Measurements from ENCODE around the gene PRKRIP1. TPM values are rescaled to one million over a fixed set of nuclear protein-coding genes. Genes with fewer than 3 reads are reported as not detected.
"Not testable (repeated sequence)": the region's sequence is repeated elsewhere in the genome, so short reads cannot be mapped to it uniquely, and the experiment has no call there.

The PRKRIP1 gene
- polyA plus RNA-seq, 3 donors from 2014 or later, result 13.2 to 20.2 (median 17.2) TPM

GRCh38 chr7:102445674-102446071, 49.5 kb downstream of the PRKRIP1 start:
- Mint-ChIP-seq H3K36me3 (peaks cover 0 to 9% (median 0%) of the 10 kb centered on the region in 3 donors), H3K27me3 (ENCODE audit: low read depth in 3 of 3) (peaks cover 0 to 4% (median 0%) of the 10 kb centered on the region in 3 donors), H3K4me3 (no peak overlapping the region), H3K4me1 (peaks cover 25 to 30% of the 10 kb centered on the region in 2 donors), H3K9me3 (no peaks in the 10 kb centered on the region), H3K27ac (peak overlapping the region in 3 of 6 donors; percentile 53 to 83 (median 65))
- DNase-seq, result no peak

DNA sequence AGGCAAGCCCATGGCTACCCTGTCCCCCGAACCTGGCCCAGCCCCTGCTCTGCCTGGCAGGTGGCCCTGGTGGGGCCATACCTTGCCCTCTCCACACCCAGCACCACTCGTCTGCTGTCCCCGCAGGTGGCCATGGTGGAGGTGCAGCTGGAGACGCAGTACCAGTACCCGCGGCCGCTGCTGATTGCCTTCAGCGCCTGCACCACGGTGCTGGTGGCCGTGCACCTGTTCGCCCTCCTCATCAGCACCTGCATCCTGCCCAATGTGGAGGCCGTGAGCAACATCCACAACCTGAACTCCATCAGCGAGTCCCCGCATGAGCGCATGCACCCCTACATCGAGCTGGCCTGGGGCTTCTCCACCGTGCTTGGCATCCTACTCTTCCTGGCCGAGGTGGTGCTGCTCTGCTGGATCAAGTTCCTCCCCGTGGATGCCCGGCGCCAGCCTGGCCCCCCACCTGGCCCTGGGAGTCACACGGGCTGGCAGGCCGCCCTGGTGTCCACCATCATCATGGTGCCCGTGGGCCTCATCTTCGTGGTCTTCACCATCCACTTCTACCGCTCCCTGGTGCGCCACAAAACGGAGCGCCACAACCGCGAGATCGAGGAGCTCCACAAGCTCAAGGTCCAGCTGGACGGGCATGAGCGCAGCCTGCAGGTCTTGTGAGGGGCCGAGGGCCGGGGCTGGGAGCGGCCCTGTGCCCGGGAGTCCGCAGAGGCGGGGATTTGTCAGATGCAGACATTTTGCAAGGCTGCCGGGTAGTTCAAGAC, 50.4 kb downstream of the PRKRIP1 start:
- peaks cover 0 to 4% (median 0%) of the 10 kb centered on the region in 3 donors for H3K27me3 Mint-ChIP-seq (ENCODE audit: low read depth in 3 of 3)
- peak overlapping the region in 1 of 6 donors; percentile 48 for H3K27ac Mint-ChIP-seq
- H3K36me3 Mint-ChIP-seq, result peaks cover 0 to 7% (median 0%) of the 10 kb centered on the region in 3 donors
- no peak for DNase-seq
- H3K4me3 Mint-ChIP-seq, result no peak overlapping the region
- no peaks in the 10 kb centered on the region for H3K9me3 Mint-ChIP-seq
- peaks cover 22 to 29% of the 10 kb centered on the region in 2 donors for H3K4me1 Mint-ChIP-seq

DNA sequence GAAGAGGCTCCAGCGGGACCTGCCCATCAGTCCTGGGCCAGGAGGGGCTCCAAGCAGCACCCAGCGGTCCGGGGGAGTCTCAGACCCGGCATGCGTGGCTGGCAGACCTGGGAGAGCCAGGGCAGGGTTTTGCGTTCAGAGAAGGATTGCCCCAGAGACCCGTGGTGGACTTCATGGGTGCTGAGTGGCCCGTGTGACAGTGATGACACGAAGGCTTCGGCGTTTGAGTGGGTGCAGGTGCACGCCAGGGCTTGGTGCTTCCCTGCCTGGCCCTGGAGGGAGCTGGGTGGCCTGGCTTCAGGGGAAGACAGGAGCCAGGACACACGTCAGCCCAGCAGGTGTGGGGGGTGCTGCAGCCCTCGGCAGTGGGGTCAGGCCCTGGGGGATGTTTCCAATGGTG, 51.1 kb downstream of the PRKRIP1 start:
- H3K4me1 Mint-ChIP-seq, result peaks cover 15 to 21% of the 10 kb centered on the region in 2 donors
- H3K9me3 Mint-ChIP-seq, result no peaks in the 10 kb centered on the region
- H3K4me3 Mint-ChIP-seq, result no peak overlapping the region
- H3K36me3 Mint-ChIP-seq, result peaks cover 0 to 4% (median 0%) of the 10 kb centered on the region in 3 donors
- peaks cover 0 to 4% (median 0%) of the 10 kb centered on the region in 3 donors for H3K27me3 Mint-ChIP-seq (ENCODE audit: low read depth in 3 of 3)
- no peak for DNase-seq
- no peak overlapping the region for H3K27ac Mint-ChIP-seq

GRCh38 chr7:102449136-102449535, 53.0 kb downstream of the PRKRIP1 start:
- Mint-ChIP-seq H3K36me3 (peaks cover 0 to 4% (median 0%) of the 10 kb centered on the region in 3 donors), H3K4me1 (peaks cover 0 to 7% of the 10 kb centered on the region in 2 donors), H3K9me3 (no peaks in the 10 kb centered on the region), H3K27ac (no peak overlapping the region), H3K27me3 (ENCODE audit: low read depth in 3 of 3) (peaks cover 0 to 1% (median 0%) of the 10 kb centered on the region in 3 donors), H3K4me3 (no peak overlapping the region)
- DNase-seq, result no peak

DNA sequence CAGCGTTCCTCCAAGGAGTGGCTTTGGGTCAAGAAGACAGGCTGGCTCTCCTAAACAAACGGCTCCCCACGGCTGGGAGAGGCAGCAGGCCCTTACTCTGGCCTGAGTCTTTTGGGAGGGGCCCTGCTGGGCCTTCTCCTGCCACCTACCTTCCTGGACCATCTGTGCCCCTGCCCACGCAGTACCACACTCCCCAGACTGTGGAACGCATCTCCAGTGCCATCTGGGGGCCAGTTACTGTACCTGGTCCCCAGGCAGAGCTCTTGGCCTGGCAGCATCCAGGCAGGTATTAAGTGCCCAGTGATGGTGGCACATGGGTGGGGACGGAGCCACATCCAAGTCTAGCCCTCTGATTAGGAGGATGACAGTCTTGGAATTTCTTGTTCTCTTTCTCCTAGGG, 54.1 kb downstream of the PRKRIP1 start:
- peaks cover 0 to 3% (median 0%) of the 10 kb centered on the region in 3 donors for H3K36me3 Mint-ChIP-seq
- H3K27me3 Mint-ChIP-seq (ENCODE audit: low read depth in 3 of 3), result peaks cover 0 to 1% (median 0%) of the 10 kb centered on the region in 3 donors
- no peak overlapping the region for H3K4me3 Mint-ChIP-seq
- DNase-seq, result peak; percentile 33 to 42 (median 40)
- H3K27ac Mint-ChIP-seq, result peak overlapping the region in 3 of 6 donors; percentile 24 to 82 (median 48)
- H3K9me3 Mint-ChIP-seq, result no peaks in the 10 kb centered on the region
- peaks cover 0 to 4% of the 10 kb centered on the region in 2 donors for H3K4me1 Mint-ChIP-seq

GRCh38 chr7:102451371-102452054, 55.4 kb downstream of the PRKRIP1 start:
- DNase-seq, result no peak
- no peak overlapping the region for H3K27ac Mint-ChIP-seq
- peaks cover 0 to 1% (median 0%) of the 10 kb centered on the region in 3 donors for H3K27me3 Mint-ChIP-seq (ENCODE audit: low read depth in 3 of 3)
- H3K9me3 Mint-ChIP-seq, result no peaks in the 10 kb centered on the region
- H3K4me3 Mint-ChIP-seq, result no peak overlapping the region
- H3K4me1 Mint-ChIP-seq, result peaks cover 0 to 3% of the 10 kb centered on the region in 2 donors
- H3K36me3 Mint-ChIP-seq, result peaks cover 0 to 3% (median 0%) of the 10 kb centered on the region in 3 donors

- no peak for DNase-seq
- Mint-ChIP-seq H3K9me3 (no peaks in the 10 kb centered on the region), H3K27ac (no peak overlapping the region), H3K4me3 (no peak overlapping the region), H3K27me3 (ENCODE audit: low read depth in 3 of 3) (peaks cover 0 to 1% (median 0%) of the 10 kb centered on the region in 3 donors), H3K4me1 (peaks cover 0 to 3% of the 10 kb centered on the region in 2 donors), H3K36me3 (peaks cover 0 to 3% (median 0%) of the 10 kb centered on the region in 3 donors)
These were observed 56.3 kb downstream of the PRKRIP1 start for GRCh38 chr7:102452451-102452850.

- Mint-ChIP-seq H3K4me3 (no peak overlapping the region), H3K36me3 (peaks cover 0 to 3% (median 0%) of the 10 kb centered on the region in 3 donors), H3K27ac (no peak overlapping the region), H3K4me1 (peaks cover 0 to 3% of the 10 kb centered on the region in 2 donors), H3K9me3 (no peaks in the 10 kb centered on the region), H3K27me3 (ENCODE audit: low read depth in 3 of 3) (peaks cover 0 to 1% (median 0%) of the 10 kb centered on the region in 3 donors)
- no peak for DNase-seq
These were observed 57.2 kb downstream of the PRKRIP1 start for GRCh38 chr7:102453319-102453718.

DNA sequence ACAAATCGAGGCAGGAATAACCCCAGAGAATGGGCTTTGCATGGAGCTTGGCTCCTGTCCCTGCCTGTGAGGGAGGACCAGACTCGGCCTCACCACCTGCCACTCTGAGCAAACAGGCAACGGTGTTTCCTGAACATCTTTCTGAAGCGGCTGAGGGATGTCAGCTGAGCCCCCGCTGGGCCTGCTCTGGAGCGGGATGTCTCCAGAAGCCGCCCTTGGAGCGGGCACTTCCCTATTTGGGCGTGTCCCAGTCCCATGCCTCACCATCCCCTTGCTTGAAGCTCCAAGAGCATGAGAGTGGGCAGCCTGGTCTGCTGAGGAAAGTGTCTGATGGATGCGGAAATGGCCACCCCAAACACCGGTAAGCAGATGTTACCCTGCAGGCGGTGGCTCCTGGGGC, 58.3 kb downstream of the PRKRIP1 start:
- no peaks in the 10 kb centered on the region for H3K9me3 Mint-ChIP-seq
- H3K4me3 Mint-ChIP-seq, result no peak overlapping the region
- DNase-seq, result no peak
- no peaks in the 10 kb centered on the region for H3K27me3 Mint-ChIP-seq (ENCODE audit: low read depth in 3 of 3)
- H3K27ac Mint-ChIP-seq, result no peak overlapping the region
- peaks cover 0 to 3% of the 10 kb centered on the region in 2 donors for H3K4me1 Mint-ChIP-seq
- H3K36me3 Mint-ChIP-seq, result peaks cover 0 to 3% (median 0%) of the 10 kb centered on the region in 3 donors

- not testable (repeated sequence) for H3K4me1 Mint-ChIP-seq; DNase-seq; H3K27ac Mint-ChIP-seq; H3K27me3 Mint-ChIP-seq (ENCODE audit: low read depth in 3 of 3); H3K36me3 Mint-ChIP-seq; H3K9me3 Mint-ChIP-seq; H3K4me3 Mint-ChIP-seq
These were observed 58.8 kb downstream of the PRKRIP1 start for GRCh38 chr7:102454932-102455331.

DNA sequence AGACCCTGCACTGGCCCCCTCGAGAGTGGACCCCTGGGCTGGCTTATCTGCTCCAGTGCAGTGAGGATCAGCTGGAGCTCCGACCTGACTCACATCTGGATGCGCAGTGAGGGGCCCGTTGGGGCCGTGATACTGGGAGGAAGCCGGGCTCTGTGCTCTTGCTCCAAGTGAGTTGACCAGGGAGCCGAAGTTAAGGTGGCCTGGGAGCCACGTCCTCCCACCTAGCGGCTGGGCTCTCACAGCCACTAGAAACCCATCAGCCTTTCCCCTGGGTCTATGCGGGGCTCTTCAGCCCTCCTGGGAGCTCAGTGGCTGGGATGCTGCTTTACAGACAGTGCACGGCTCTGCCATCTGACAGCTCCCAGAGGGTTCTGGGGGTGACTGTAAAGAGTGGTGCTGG, 59.4 kb downstream of the PRKRIP1 start:
- Mint-ChIP-seq H3K27ac (no peak overlapping the region), H3K9me3 (no peaks in the 10 kb centered on the region), H3K36me3 (peaks cover 0 to 3% (median 1%) of the 10 kb centered on the region in 3 donors), H3K27me3 (ENCODE audit: low read depth in 3 of 3) (peaks cover 0 to 2% (median 0%) of the 10 kb centered on the region in 3 donors), H3K4me1 (peaks cover 0 to under 1% of the 10 kb centered on the region in 2 donors), H3K4me3 (no peak overlapping the region)
- no peak for DNase-seq

GRCh38 chr7:102456327-102456726, 60.2 kb downstream of the PRKRIP1 start:
- DNase-seq, result no peak
- H3K27me3 Mint-ChIP-seq (ENCODE audit: low read depth in 3 of 3), result peaks cover 0 to 2% (median 0%) of the 10 kb centered on the region in 3 donors
- H3K36me3 Mint-ChIP-seq, result peaks cover 0 to 3% (median 3%) of the 10 kb centered on the region in 3 donors
- H3K4me3 Mint-ChIP-seq, result no peak overlapping the region
- H3K4me1 Mint-ChIP-seq, result peaks cover 0 to 5% of the 10 kb centered on the region in 2 donors
- H3K9me3 Mint-ChIP-seq, result no peaks in the 10 kb centered on the region
- peak overlapping the region in 1 of 6 donors; percentile 50 for H3K27ac Mint-ChIP-seq

GRCh38 chr7:102457352-102457924, 61.3 kb downstream of the PRKRIP1 start:
- H3K36me3 Mint-ChIP-seq, result peaks cover 0 to 4% (median 3%) of the 10 kb centered on the region in 3 donors
- DNase-seq, result no peak
- peaks cover 6 to 10% of the 10 kb centered on the region in 2 donors for H3K4me1 Mint-ChIP-seq
- H3K9me3 Mint-ChIP-seq, result no peaks in the 10 kb centered on the region
- peaks cover 0 to 2% (median 0%) of the 10 kb centered on the region in 3 donors for H3K27me3 Mint-ChIP-seq (ENCODE audit: low read depth in 3 of 3)
- no peak overlapping the region for H3K4me3 Mint-ChIP-seq
- no peak overlapping the region for H3K27ac Mint-ChIP-seq
